GM12864 (cell line): ENCODE measurements around the gene NDUFB3.
"Not testable (repeated sequence)": the region's sequence is repeated elsewhere in the genome, so short reads cannot be mapped to it uniquely, and the experiment has no call there.

ENCODE experiments used
- DNase-seq: peaks from one replicate; pipeline ENCODE4 v3.0.0-alpha.2; 2011; ENCODE audit warnings: low read depth
- H3K4me3 ChIP-seq: 2 replicates; pipeline ENCODE4 v1.5.1; 2011; ENCODE audit warnings: mild to moderate bottlenecking, low read depth, low read length, control low read depth
- TF ChIP-seq, protein P1 (sequence below): IDR thresholded peaks from 2 replicates; pipeline ENCODE4 v1.5.1; 2011; ENCODE audit warnings: low read depth, mild to moderate bottlenecking, moderate library complexity, low read length, control low read depth, inconsistent platforms; ENCODE audit errors: missing control alignments

The NDUFB3 gene

DNA sequence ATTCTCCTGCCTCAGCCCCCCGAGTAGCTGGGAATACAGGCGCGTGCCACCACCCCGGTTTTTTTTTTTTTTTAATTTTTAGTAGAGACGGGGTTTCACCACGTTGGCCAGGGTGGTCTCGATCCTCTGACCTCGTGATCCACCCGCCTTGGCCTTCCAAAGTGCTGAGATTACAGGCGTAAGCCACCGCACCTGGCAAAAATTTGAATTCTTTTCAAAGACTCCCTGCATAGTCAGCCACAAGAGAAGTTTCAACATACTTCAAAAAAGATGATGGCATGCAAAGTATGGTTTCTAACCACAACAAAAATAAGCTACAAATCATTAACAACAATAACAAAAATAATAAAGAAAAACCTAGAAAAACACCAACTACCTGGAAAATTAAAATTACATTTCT, 22.3 kb upstream of the NDUFB3 start:
- TF ChIP-seq, protein P1, sequence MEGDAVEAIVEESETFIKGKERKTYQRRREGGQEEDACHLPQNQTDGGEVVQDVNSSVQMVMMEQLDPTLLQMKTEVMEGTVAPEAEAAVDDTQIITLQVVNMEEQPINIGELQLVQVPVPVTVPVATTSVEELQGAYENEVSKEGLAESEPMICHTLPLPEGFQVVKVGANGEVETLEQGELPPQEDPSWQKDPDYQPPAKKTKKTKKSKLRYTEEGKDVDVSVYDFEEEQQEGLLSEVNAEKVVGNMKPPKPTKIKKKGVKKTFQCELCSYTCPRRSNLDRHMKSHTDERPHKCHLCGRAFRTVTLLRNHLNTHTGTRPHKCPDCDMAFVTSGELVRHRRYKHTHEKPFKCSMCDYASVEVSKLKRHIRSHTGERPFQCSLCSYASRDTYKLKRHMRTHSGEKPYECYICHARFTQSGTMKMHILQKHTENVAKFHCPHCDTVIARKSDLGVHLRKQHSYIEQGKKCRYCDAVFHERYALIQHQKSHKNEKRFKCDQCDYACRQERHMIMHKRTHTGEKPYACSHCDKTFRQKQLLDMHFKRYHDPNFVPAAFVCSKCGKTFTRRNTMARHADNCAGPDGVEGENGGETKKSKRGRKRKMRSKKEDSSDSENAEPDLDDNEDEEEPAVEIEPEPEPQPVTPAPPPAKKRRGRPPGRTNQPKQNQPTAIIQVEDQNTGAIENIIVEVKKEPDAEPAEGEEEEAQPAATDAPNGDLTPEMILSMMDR = no peak
- no peak for DNase-seq
- no peak overlapping the region for H3K4me3 ChIP-seq

- no peak overlapping the region for H3K4me3 ChIP-seq
- no peak for DNase-seq
- TF ChIP-seq, protein P1 = no peak
These were observed 14.7 kb upstream of the NDUFB3 start for GRCh38 chr2:201057087-201057521.

DNA sequence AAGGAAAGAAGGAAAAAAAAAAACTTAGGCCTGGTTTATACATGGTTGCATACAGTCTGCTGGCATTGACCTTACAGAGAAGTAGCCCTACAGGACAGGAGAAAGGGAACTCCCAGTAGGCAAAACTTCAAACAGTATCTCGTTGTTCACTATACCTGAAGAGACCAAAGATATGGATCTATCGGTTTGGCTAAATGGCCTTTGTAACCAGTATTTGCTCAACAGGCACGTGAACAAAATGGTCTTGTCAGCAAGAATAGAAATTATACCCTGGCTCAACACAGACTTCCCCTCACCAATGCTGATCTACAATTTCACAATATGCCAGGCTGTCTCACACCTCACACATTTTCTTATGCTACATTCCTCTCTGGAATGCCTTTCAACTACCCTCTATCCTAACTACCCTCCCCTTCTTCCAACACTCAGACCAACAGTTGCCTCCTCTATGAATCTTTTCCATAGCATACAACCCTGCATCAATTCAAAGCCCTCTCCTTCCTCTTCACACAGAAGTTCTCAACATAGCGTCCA, 14.0 kb upstream of the NDUFB3 start:
- TF ChIP-seq, protein P1 = no peak
- H3K4me3 ChIP-seq = no peak overlapping the region
- DNase-seq = no peak

DNA sequence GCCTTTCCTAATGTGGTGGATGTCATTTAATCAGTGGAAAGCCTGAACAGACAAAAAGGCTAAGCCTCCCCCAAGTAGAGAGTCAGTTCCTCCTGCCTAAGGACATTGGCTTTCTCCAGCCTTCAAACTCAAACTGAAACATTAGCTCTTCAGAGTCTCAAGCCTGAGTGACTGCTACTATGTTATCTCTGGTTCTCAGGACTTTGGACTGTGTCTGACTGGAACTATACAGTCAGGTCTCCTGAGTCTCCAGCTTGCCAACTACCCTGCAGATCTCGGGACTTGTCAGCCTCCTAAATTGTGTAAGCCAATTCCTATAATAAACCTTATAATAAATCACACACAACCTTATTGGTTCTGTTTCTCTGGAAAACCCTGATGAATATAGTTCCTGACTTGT, 12.9 kb upstream of the NDUFB3 start:
- TF ChIP-seq, protein P1 = no peak
- no peak overlapping the region for H3K4me3 ChIP-seq
- no peak for DNase-seq

DNA sequence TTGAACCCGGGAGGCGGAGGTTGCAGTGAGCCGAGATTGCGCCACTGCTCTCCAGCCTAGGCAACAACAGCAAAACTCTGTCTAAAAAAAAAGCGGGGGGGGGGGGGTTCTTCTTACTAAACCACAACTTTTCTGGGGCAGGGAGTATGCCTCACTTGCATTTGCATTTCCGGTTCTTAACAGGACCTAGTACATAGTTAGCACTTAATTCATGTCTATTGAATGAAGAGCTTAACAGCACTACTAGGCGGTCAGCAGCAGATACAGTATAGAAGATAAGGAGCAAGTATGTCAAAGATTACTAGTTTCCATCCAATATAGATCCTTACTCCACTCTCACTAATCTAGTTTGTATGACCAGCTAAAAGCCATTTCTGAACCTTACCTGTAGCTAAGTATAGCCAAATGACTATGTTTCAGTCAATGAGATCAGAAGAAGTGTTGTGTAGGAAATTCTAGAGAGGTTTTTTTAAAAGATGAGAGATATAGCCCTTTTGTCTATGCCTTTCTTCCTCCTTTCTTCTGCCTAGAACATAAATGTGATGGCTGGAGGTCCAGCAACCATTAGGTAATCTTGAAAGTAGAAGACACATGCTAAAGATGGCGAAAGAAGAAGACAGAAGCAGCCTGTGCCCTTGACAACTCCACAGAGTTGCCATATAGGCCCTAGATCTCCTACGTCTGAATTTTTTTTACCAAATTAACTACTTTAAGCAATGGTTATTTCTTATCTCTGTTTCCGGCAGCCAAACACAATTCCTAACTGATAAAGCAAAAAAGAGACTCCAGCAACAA, 11.6 kb upstream of the NDUFB3 start:
- TF ChIP-seq, protein P1 = no peak
- H3K4me3 ChIP-seq = no peak overlapping the region
- no peak for DNase-seq

- DNase-seq, H3K4me3 ChIP-seq: not testable (repeated sequence)
These were observed 8.3 kb upstream of the NDUFB3 start for GRCh38 chr2:201063516-201063915.

- TF ChIP-seq, protein P1 = no peak
- no peak for DNase-seq
- H3K4me3 ChIP-seq = no peak overlapping the region
These were observed 6.9 kb upstream of the NDUFB3 start for GRCh38 chr2:201064797-201065329.
